NCI-H510A (cell line): ENCODE measurements around the gene ZG16B.

Experiments used
- DNase-seq: peaks from one replicate; lab custom pipeline; 2025; lab: John Stamatoyannopoulos, UW

The ZG16B gene

GRCh38 chr16:2845116-2845515 lies 15.0 kb downstream of the ZG16B start:
- no peak for DNase-seq

GRCh38 chr16:2846511-2847310 lies 16.6 kb downstream of the ZG16B start:
- no peak for DNase-seq

- DNase-seq: no peak
These were observed 19.0 kb downstream of the ZG16B start for GRCh38 chr16:2848933-2849725.

- no peak for DNase-seq
These were observed 22.1 kb downstream of the ZG16B start for GRCh38 chr16:2852003-2852730.

GRCh38 chr16:2852731-2853507 lies 22.8 kb downstream of the ZG16B start:
- DNase-seq: no peak

GRCh38 chr16:2853531-2854073 lies 23.5 kb downstream of the ZG16B start:
- DNase-seq: no peak

GRCh38 chr16:2854700-2855309 lies 24.7 kb downstream of the ZG16B start:
- DNase-seq: no peak

- no peak for DNase-seq
These were observed 25.4 kb downstream of the ZG16B start for GRCh38 chr16:2855536-2855935.

- DNase-seq: no peak
These were observed 26.1 kb downstream of the ZG16B start for GRCh38 chr16:2856061-2856670.

GRCh38 chr16:2856686-2857450 lies 26.8 kb downstream of the ZG16B start:
- no peak for DNase-seq

GRCh38 chr16:2857451-2858244 lies 27.5 kb downstream of the ZG16B start, which contains the start of gene PRSS22:
Gene PRSS22 (minus strand): TSS chr16:2858170. CDS start chr16:2858104, 66 bp downstream.
- no peak for DNase-seq

- DNase-seq: peak; percentile 69
These were observed 28.3 kb downstream of the ZG16B start for GRCh38 chr16:2858245-2859025.

GRCh38 chr16:2859686-2860265 lies 29.7 kb downstream of the ZG16B start:
- no peak for DNase-seq

GRCh38 chr16:2860826-2861567 lies 30.9 kb downstream of the ZG16B start:
- no peak for DNase-seq

GRCh38 chr16:2865651-2866050 lies 35.5 kb downstream of the ZG16B start:
- no peak for DNase-seq

GRCh38 chr16:2866431-2866830 lies 36.3 kb downstream of the ZG16B start:
- no peak for DNase-seq

GRCh38 chr16:2867661-2867986 lies 37.5 kb downstream of the ZG16B start:
- DNase-seq: no peak
